PC-3 (cell line): ENCODE measurements around the gene SHC4.

Experiments used
- EZH2 ChIP-seq: fragments of 300-600 bp; sonication (generic); IDR thresholded peaks from one replicate; pipeline ENCODE4 v1.6.1; 2017; ENCODE audit warnings: antibody characterized with exemption, mild to moderate bottlenecking, low read length; ENCODE audit not compliant: unreplicated experiment
- EZH2phosphoT487 ChIP-seq: fragments of 300-600 bp; sonication (generic); IDR thresholded peaks from 2 replicates; pipeline ENCODE4 v1.6.1; 2018; ENCODE audit warnings: mild to moderate bottlenecking, antibody characterized with exemption, low read length, borderline replicate concordance
- TF ChIP-seq, protein P1 (sequence below): fragments of 300-600 bp; sonication (generic); conservative IDR thresholded peaks from 2 replicates; pipeline ENCODE4 v1.5.1; 2017; ENCODE audit warnings: antibody characterized with exemption, low read depth, mild to moderate bottlenecking, low read length

- TF ChIP-seq, protein P1, sequence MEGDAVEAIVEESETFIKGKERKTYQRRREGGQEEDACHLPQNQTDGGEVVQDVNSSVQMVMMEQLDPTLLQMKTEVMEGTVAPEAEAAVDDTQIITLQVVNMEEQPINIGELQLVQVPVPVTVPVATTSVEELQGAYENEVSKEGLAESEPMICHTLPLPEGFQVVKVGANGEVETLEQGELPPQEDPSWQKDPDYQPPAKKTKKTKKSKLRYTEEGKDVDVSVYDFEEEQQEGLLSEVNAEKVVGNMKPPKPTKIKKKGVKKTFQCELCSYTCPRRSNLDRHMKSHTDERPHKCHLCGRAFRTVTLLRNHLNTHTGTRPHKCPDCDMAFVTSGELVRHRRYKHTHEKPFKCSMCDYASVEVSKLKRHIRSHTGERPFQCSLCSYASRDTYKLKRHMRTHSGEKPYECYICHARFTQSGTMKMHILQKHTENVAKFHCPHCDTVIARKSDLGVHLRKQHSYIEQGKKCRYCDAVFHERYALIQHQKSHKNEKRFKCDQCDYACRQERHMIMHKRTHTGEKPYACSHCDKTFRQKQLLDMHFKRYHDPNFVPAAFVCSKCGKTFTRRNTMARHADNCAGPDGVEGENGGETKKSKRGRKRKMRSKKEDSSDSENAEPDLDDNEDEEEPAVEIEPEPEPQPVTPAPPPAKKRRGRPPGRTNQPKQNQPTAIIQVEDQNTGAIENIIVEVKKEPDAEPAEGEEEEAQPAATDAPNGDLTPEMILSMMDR = no peak
- no peak for TF ChIP-seq EZH2phosphoT487
- no peak for TF ChIP-seq EZH2
Measured at GRCh38 chr15:48972750-48973503, 9.2 kb upstream of the SHC4 start.
